ENCODE measurements around the gene AUTS2.
"Not testable (repeated sequence)": the region's sequence is repeated elsewhere in the genome, so short reads cannot be mapped to it uniquely, and the experiment has no call there.

The AUTS2 gene

DNA sequence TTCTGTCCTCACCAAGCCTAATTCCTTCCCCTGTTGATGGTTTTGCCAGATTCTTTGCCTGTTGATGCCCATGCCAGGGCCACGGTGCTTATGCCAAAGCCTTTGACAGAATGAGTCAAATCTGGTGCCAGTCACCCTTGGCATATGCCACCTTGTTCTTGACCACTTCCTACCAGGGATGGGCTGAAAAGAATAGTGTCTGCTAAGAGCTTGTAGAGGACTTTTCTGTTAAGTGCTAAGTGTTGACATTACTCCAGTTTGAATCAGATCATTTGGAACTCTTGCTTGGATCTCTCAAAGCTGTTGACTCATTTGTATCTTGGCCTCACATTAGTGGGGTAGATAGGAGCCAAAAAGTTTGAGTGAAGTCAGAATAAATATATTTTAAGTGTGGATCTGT lies 661.2 kb downstream of the AUTS2 start:
- Histone ChIP-seq H3K4me3 (ENCODE audit: insufficient read depth, low read depth, low read length, poor library complexity, severe bottlenecking) (no peak overlapping the region), H3K9me3 (ENCODE audit: control insufficient read depth, low read length) (no peaks in the 10 kb centered on the region), H3K27me3 (replicated peaks; ENCODE audit: control insufficient read depth, insufficient read depth, low read length, poor library complexity, severe bottlenecking) (no peaks in the 10 kb centered on the region), H3K27ac (ENCODE audit: insufficient read depth, low read length, poor library complexity, severe bottlenecking) (no peak overlapping the region), H3K36me3 (ENCODE audit: control insufficient read depth, insufficient read depth, low read length) (no peaks in the 10 kb centered on the region), H3K4me1 (ENCODE audit: control insufficient read depth, insufficient read depth, low read length, poor library complexity, severe bottlenecking) (no peaks in the 10 kb centered on the region)
- DNase-seq: no peak

DNA sequence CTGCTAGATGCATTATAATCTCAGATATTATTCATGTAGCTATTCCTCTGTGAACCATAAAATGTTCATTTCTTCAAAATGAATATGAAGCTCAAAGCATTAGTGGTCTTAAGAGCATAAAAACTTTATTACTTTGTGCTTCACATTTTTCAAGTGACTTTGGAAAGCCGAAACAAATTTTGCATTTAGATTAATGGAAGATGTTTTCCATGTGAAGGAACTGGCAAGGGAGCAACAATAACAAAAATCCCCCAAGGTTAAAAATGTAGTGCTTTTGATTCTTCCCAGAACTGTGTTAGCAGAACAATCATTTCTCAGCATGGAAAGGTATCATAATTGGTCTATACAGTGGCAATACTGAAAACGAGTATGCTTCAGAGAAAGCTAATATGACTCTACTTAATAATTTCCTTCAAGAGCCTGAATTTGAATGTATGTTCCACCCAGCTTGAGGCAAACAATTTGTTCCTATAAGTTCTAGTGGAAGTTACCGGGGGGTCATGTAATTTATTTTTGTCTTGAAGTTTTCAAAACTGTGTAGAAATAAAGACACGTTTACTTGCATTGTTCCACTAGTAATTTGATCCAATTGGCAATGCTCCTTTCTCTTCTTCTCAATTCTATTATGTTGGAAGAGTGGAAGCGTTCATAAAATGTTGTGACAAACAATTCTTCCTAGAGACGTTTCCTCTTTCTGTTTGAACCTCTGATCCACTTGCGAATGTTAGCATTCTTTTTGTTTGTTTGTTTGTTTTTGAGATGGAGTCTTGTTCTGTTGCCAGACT lies 665.4 kb downstream of the AUTS2 start:
- no peak for DNase-seq
- Histone ChIP-seq H3K9me3 (ENCODE audit: control insufficient read depth, low read length) (no peaks in the 10 kb centered on the region), H3K27ac (ENCODE audit: insufficient read depth, low read length, poor library complexity, severe bottlenecking) (no peak overlapping the region), H3K4me3 (ENCODE audit: insufficient read depth, low read depth, low read length, poor library complexity, severe bottlenecking) (no peak overlapping the region), H3K4me1 (ENCODE audit: control insufficient read depth, insufficient read depth, low read length, poor library complexity, severe bottlenecking) (no peaks in the 10 kb centered on the region), H3K27me3 (replicated peaks; ENCODE audit: control insufficient read depth, insufficient read depth, low read length, poor library complexity, severe bottlenecking) (no peaks in the 10 kb centered on the region), H3K36me3 (ENCODE audit: control insufficient read depth, insufficient read depth, low read length) (no peaks in the 10 kb centered on the region)

DNA sequence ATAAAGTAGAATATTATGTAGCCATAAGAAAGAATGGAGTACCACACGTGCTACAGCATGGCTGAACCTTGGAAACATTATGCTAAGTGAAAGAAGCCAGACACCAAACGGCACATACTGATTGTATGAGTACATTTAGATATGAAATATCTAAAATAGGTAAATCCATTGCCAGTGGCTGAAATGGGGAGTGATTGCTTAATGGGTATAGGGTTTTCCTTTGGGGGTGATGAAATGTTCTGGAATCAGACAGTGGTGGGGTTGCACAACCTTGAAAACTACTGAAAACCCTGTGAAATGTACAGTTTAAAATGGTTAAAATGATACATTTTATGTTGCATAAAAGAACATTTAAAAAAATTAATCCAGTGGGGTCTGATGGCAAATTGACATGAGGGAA lies 667.9 kb downstream of the AUTS2 start:
- H3K4me3 ChIP-seq (ENCODE audit: insufficient read depth, low read depth, low read length, poor library complexity, severe bottlenecking): no peak overlapping the region
- no peak for DNase-seq
- no peaks in the 10 kb centered on the region for H3K9me3 ChIP-seq (ENCODE audit: control insufficient read depth, low read length)
- H3K36me3 ChIP-seq (ENCODE audit: control insufficient read depth, insufficient read depth, low read length): no peaks in the 10 kb centered on the region
- no peaks in the 10 kb centered on the region for H3K4me1 ChIP-seq (ENCODE audit: control insufficient read depth, insufficient read depth, low read length, poor library complexity, severe bottlenecking)
- H3K27ac ChIP-seq (ENCODE audit: insufficient read depth, low read length, poor library complexity, severe bottlenecking): no peak overlapping the region
- no peaks in the 10 kb centered on the region for H3K27me3 ChIP-seq (replicated peaks; ENCODE audit: control insufficient read depth, insufficient read depth, low read length, poor library complexity, severe bottlenecking)

DNA sequence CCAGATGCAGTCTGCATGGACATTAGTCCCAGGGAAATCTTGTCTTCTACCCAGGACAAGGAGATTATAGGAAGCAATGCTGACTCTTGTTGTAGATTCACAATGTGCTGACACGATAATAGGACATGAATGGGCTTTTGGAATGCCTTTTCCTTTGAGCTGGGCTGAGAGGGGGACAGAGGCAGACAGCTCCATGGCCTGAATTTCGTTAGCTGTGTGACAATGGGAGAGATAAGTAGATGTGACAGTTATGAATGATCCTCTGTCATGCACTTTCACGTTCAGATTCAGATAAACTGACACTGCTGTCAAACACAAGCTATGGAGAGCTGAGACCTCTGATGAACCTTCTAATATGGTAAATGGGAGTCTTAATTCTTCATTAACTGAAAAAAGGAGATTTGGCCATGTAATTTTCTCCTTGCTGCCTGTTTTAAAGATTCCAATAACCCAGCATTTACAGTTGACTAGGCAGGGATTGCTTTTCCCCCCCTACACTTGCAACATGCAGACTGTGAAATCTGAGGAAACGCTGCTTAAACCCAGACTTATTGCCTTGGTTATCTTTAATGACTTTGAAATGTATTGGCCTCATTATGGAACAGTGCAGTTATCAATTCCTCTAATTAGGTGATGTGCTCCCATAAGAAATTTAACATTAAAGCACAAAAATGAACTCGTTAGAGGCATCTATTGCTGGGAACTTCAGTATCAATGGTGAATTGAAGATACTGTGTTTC lies 669.3 kb downstream of the AUTS2 start:
- no peak for DNase-seq
- Histone ChIP-seq H3K36me3 (ENCODE audit: control insufficient read depth, insufficient read depth, low read length) (no peaks in the 10 kb centered on the region), H3K27ac (ENCODE audit: insufficient read depth, low read length, poor library complexity, severe bottlenecking) (no peak overlapping the region), H3K4me1 (ENCODE audit: control insufficient read depth, insufficient read depth, low read length, poor library complexity, severe bottlenecking) (no peaks in the 10 kb centered on the region), H3K27me3 (replicated peaks; ENCODE audit: control insufficient read depth, insufficient read depth, low read length, poor library complexity, severe bottlenecking) (no peaks in the 10 kb centered on the region), H3K9me3 (ENCODE audit: control insufficient read depth, low read length) (no peaks in the 10 kb centered on the region), H3K4me3 (ENCODE audit: insufficient read depth, low read depth, low read length, poor library complexity, severe bottlenecking) (no peak overlapping the region)

DNA sequence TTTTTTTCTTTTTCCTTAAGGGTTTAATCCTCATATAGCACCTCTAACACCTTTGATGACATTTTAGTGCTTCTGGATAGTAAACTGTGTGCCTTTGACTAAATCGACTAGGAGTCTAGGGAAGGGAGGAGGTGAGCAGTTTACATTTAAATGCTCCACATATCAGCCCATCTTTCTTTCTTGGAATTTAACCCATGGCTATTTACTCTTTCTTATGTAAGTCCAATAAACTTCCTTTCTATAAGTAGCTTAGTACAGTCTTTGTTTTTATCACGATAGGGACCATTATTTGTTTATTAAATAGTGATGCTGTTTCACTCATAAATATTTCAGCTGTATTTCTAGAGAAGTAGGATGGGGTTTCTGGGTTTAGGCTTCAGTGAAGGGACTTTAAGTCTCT lies 669.9 kb downstream of the AUTS2 start:
- Histone ChIP-seq H3K27me3 (replicated peaks; ENCODE audit: control insufficient read depth, insufficient read depth, low read length, poor library complexity, severe bottlenecking) (no peaks in the 10 kb centered on the region), H3K4me3 (ENCODE audit: insufficient read depth, low read depth, low read length, poor library complexity, severe bottlenecking) (no peak overlapping the region), H3K4me1 (ENCODE audit: control insufficient read depth, insufficient read depth, low read length, poor library complexity, severe bottlenecking) (no peaks in the 10 kb centered on the region), H3K9me3 (ENCODE audit: control insufficient read depth, low read length) (no peaks in the 10 kb centered on the region), H3K27ac (ENCODE audit: insufficient read depth, low read length, poor library complexity, severe bottlenecking) (no peak overlapping the region), H3K36me3 (ENCODE audit: control insufficient read depth, insufficient read depth, low read length) (no peaks in the 10 kb centered on the region)
- DNase-seq: no peak

DNA sequence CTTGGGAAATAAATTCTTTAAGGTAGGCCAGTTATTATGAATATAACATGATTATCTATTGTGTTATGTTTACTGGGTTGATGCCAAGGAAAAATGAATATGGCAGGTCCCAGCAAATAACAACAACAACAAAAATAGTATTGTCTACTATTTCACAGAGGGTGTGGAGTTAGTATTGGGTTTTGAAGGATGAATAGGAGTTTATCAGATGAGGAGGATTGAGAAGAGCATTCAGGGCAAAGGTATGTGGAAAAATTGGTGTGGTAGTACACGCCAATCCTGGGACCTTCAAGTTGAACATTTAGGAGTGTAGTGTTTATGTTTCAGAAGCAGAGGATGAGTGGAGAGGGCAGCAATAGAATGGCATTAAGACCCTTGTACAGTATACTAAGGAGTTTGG lies 671.9 kb downstream of the AUTS2 start:
- no peak for DNase-seq
- Histone ChIP-seq H3K36me3 (ENCODE audit: control insufficient read depth, insufficient read depth, low read length) (no peaks in the 10 kb centered on the region), H3K27me3 (replicated peaks; ENCODE audit: control insufficient read depth, insufficient read depth, low read length, poor library complexity, severe bottlenecking) (no peaks in the 10 kb centered on the region), H3K9me3 (ENCODE audit: control insufficient read depth, low read length) (no peaks in the 10 kb centered on the region), H3K4me1 (ENCODE audit: control insufficient read depth, insufficient read depth, low read length, poor library complexity, severe bottlenecking) (no peaks in the 10 kb centered on the region), H3K27ac (ENCODE audit: insufficient read depth, low read length, poor library complexity, severe bottlenecking) (no peak overlapping the region), H3K4me3 (ENCODE audit: insufficient read depth, low read depth, low read length, poor library complexity, severe bottlenecking) (no peak overlapping the region)

DNA sequence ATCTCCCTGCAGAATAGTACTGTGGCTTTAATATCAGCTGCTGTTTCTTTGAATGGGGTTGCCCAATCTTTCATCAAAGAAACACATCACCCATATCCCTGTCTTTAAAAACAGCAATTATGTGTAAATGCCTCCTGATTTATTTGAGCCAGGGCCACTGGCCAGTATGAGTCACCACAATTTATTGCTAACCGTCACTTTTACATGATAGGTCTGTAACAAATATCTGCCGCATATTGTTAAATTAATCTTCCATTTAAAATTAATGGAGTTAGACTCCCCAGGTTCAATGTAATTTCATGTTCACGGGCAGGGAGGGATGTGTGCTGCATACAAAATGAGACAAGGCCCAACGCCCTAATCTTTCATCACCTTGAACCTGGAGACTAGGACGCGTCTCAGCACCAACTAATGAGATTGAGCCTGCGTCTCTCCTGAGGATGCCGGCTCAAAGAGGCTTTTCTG lies 673.4 kb downstream of the AUTS2 start:
- Histone ChIP-seq H3K4me3 (ENCODE audit: insufficient read depth, low read depth, low read length, poor library complexity, severe bottlenecking) (no peak overlapping the region), H3K27me3 (replicated peaks; ENCODE audit: control insufficient read depth, insufficient read depth, low read length, poor library complexity, severe bottlenecking) (no peaks in the 10 kb centered on the region), H3K4me1 (ENCODE audit: control insufficient read depth, insufficient read depth, low read length, poor library complexity, severe bottlenecking) (no peaks in the 10 kb centered on the region), H3K27ac (ENCODE audit: insufficient read depth, low read length, poor library complexity, severe bottlenecking) (no peak overlapping the region), H3K9me3 (ENCODE audit: control insufficient read depth, low read length) (no peaks in the 10 kb centered on the region), H3K36me3 (ENCODE audit: control insufficient read depth, insufficient read depth, low read length) (no peaks in the 10 kb centered on the region)
- no peak for DNase-seq

DNA sequence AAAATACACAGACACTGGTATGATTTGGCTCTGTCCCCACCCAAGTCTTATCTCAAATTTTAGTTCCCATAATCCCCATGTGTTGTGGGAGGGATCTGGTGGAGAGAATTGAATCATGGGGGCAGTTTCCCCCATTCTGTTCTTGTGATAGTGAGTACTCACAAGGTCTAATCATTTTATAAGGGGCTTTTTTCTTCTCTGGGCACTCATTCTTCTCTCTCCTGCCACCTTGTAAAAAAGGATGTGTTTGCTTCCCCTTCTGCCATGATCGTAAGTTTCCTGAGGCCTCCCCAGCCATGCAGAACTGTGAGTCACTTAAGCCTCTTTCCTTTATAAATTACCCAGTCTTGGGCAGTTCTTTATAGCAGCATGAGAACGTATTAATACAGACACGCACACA lies 677.3 kb downstream of the AUTS2 start:
- not testable (repeated sequence) for H3K9me3 ChIP-seq (ENCODE audit: control insufficient read depth, low read length); H3K36me3 ChIP-seq (ENCODE audit: control insufficient read depth, insufficient read depth, low read length); H3K27ac ChIP-seq (ENCODE audit: insufficient read depth, low read length, poor library complexity, severe bottlenecking); H3K4me3 ChIP-seq (ENCODE audit: insufficient read depth, low read depth, low read length, poor library complexity, severe bottlenecking); DNase-seq; H3K27me3 ChIP-seq (replicated peaks; ENCODE audit: control insufficient read depth, insufficient read depth, low read length, poor library complexity, severe bottlenecking); H3K4me1 ChIP-seq (ENCODE audit: control insufficient read depth, insufficient read depth, low read length, poor library complexity, severe bottlenecking)

DNA sequence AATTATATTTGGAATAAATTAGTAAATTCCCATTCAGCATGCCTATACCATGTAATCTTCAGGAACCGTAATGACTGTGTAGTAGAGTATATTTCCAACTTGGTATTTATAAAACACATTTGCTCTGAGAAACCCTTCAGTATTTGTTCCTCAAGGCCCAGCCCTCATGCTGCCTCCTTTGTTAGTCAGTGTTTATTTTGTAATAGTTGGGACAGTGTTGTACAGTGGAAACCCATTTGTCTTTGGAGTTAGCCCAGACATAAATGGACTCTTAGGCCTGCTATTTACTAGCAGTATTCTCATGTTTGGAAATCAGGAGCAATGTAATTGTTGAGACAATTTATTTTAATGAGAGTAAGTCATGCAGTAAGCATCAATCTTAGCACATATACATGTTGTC lies 686.9 kb downstream of the AUTS2 start:
- no peak for DNase-seq
- no peaks in the 10 kb centered on the region for H3K36me3 ChIP-seq (ENCODE audit: control insufficient read depth, insufficient read depth, low read length)
- no peaks in the 10 kb centered on the region for H3K9me3 ChIP-seq (ENCODE audit: control insufficient read depth, low read length)
- H3K27ac ChIP-seq (ENCODE audit: insufficient read depth, low read length, poor library complexity, severe bottlenecking): no peak overlapping the region
- no peaks in the 10 kb centered on the region for H3K4me1 ChIP-seq (ENCODE audit: control insufficient read depth, insufficient read depth, low read length, poor library complexity, severe bottlenecking)
- H3K27me3 ChIP-seq (replicated peaks; ENCODE audit: control insufficient read depth, insufficient read depth, low read length, poor library complexity, severe bottlenecking): no peaks in the 10 kb centered on the region
- no peak overlapping the region for H3K4me3 ChIP-seq (ENCODE audit: insufficient read depth, low read depth, low read length, poor library complexity, severe bottlenecking)

DNA sequence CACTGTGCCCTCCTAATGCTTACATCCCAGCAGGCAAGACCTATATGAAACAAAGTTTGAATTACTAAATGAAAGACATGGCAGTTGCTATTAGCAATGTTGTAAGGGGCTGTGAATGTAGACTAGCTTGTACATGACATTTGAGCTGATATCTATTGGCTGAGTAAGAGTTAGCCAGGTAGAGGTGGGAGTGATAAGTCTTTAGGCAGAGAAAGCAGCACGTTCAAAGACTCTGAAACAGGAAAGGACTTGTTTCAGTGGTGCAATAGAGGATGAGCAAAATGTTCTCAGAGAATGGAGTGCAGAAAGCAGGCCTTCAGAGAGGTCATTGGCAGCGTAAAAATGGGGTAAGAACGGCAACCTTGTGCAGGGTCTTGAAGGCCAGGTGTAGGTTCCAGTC lies 687.6 kb downstream of the AUTS2 start:
- Histone ChIP-seq H3K27me3 (replicated peaks; ENCODE audit: control insufficient read depth, insufficient read depth, low read length, poor library complexity, severe bottlenecking) (no peaks in the 10 kb centered on the region), H3K36me3 (ENCODE audit: control insufficient read depth, insufficient read depth, low read length) (no peaks in the 10 kb centered on the region)

More for the DNA sequence above, 687.6 kb downstream of the AUTS2 start:
- Histone ChIP-seq H3K27ac (ENCODE audit: insufficient read depth, low read length, poor library complexity, severe bottlenecking) (no peak overlapping the region), H3K9me3 (ENCODE audit: control insufficient read depth, low read length) (no peaks in the 10 kb centered on the region), H3K4me3 (ENCODE audit: insufficient read depth, low read depth, low read length, poor library complexity, severe bottlenecking) (no peak overlapping the region), H3K4me1 (ENCODE audit: control insufficient read depth, insufficient read depth, low read length, poor library complexity, severe bottlenecking) (no peaks in the 10 kb centered on the region)
- DNase-seq: no peak
